ENCODE results near the gene NTF3. TPM values are rescaled to one million over a fixed set of nuclear protein-coding genes. Genes with fewer than 3 reads are reported as not detected.

NTF3 gene
- total RNA-seq, 1 donor from 2014 or later, result 2.9 TPM

DNA sequence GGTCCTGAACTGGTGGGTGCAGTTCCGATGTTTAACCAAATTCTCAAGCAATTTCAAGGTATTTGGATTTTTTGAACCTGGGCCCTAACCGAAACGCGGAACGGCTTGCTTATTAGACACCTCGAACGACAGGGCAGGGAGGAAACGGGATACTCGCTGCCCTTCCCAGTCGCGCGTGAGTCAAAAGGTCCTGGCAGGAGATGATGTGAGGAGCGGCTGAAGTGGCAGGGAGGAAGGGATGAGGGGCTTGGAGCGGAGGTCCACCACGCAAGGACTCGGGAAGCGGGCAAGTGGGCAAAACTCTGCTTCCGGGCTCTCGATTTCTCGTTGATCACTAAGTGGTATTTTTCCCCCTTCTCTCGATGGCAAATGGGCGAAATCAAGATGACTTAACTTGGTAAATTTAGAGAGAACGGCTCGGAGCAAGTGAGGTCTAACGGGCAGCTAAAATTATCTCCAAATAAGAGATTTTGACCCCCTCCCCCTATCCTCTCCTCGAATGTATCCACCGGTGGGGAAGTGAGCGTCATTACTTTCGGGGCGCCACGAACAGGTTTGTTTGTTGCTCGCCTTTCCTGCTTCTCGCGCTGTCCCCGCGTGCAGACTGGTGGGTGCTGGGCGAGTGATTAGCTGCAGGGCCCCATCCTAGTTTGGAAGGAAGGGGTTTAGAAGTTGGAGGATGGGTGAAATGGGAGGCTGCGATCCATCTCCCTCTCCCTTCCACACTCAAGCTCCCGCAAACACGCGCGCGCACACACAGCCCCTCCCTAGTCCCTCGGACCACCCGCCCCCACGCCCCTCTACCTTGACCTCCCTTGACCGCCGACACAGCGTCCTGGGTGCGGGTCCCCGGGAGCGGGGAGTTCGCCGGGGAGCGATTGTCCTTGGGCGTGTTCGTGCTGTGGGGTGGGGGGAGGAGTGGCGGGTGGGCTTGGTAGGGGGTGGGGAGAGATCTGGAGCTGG, 986 bp upstream of the NTF3 start:
- no peak for FAIRE-seq
- DNase-seq (ENCODE audit: low spot score in 2 of 2), result no peak

- no peak for DNase-seq (ENCODE audit: low spot score in 2 of 2)
- FAIRE-seq, result no peak
Observed at GRCh38 chr12:5433081-5433844, 1.4 kb downstream of the NTF3 start.

DNA sequence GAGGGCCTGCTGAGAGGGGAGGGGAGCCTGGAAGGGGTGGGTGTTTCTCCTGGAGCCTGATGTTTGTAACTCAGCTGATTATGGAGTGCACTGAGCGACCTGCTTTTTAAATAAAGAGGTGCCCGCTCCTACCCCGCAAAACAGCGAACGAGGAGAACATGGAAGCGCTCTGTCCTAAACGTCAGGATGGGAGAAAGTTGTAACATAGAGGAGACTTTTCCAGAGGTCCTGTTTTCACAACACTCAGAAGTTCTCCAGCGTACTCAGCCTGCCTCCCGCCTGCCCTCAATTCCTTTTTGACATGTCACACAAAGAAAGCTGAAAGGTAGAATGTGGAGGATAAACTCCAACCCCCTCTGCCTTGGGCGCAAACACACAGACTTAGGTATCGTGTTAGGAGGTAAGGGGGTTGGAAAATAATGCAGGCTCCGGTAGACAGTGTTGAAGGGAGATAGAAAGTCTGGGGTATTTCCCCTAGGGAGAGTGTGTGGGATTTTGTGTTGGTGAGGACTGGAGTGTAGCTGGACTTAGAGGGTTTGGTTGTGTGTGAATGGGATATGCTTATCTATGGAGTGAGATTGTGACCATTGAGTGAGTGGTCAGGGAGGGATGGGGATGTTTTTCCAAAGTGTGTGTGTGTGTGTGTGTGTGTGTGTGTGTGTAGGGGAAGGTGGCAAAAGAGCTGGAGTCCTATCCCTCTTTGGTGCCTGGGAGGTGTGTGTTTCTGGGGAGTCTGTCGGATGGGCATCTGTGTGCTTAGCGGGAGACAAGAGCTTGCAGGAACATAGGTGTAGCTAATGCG, 2.1 kb downstream of the NTF3 start:
- no peak for FAIRE-seq
- DNase-seq (ENCODE audit: low spot score in 2 of 2), result no peak

GRCh38 chr12:5434647-5435560, 3.0 kb downstream of the NTF3 start:
- FAIRE-seq, result no peak
- no peak for DNase-seq (ENCODE audit: low spot score in 2 of 2)

- no peak for FAIRE-seq
Observed at GRCh38 chr12:5437182-5437583, 5.3 kb downstream of the NTF3 start.

DNA sequence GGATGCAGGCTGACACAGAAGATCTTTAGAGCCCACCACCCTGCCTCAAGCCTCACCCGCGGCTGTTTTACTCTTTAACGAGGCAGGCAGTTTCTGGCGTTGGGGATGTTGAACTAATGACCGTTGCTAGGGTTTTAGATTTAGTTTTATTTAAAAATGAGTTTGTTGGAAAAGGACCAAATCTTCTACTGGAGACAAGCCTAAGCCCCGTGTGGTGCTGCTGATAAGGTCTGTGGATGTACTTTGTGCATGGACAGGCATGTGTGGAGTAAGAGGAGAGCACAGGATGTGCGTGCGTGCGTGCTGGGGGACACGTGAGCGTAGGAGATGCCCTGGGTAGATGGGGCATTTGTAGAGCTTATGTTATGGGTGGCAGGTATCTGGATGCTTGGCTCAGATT, 5.7 kb downstream of the NTF3 start:
- FAIRE-seq, result no peak
- DNase-seq (ENCODE audit: low spot score in 2 of 2), result no peak

More at GRCh38 chr12:5437182-5437583, 5.3 kb downstream of the NTF3 start:
- DNase-seq (ENCODE audit: low spot score in 2 of 2), result no peak

- FAIRE-seq, result no peak
Observed at GRCh38 chr12:5438671-5439200, 6.8 kb downstream of the NTF3 start.

DNA sequence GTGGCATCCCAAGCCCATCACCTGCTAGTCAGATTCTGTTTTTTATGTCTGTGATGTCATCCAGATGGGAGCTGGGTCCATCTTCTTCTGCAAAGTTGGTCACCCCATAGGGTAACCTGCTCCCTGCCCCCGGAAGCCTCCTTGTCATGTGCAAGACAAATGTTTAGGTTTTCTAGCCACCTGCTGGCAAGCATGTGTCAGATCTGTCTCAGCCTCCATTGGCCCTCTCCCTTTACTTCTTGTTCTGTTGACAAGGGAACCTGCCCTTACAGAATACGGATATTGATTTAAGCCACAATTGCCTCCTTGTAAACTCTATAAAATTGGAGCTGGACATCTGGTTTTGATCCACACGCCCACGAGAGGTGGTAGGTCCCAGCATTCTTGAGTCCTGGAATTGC, 7.5 kb downstream of the NTF3 start:
- FAIRE-seq (no peak), DNase-seq (ENCODE audit: low spot score in 2 of 2) (no peak)

More at GRCh38 chr12:5438671-5439200, 6.8 kb downstream of the NTF3 start:
- no peak for DNase-seq (ENCODE audit: low spot score in 2 of 2)

GRCh38 chr12:5439788-5440300, 7.9 kb downstream of the NTF3 start:
- DNase-seq (ENCODE audit: low spot score in 2 of 2) (no peak), FAIRE-seq (no peak)

DNA sequence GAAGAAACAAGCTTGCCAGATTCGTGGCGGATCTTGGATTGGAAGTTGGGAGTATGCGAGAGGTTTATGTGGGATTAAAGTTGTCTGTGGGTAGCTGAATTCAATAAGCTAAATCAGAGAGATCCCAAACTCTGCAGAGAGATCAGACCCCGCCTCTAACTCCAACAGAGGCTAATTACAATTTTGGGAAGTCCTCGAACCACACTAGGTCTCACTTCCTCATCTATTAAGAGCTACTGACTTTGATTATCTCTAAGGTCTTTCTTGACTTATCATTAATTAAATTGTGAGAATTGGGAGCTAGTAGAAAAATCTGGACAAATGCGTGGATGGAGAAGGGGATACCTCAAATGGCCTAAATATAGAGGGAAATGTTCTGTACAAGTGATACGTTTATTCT, 9.1 kb downstream of the NTF3 start:
- DNase-seq (ENCODE audit: low spot score in 2 of 2) (no peak), FAIRE-seq (no peak)

- no peak for FAIRE-seq
- DNase-seq (ENCODE audit: low spot score in 2 of 2), result no peak
Observed at GRCh38 chr12:5441497-5442236, 9.8 kb downstream of the NTF3 start.

- DNase-seq (ENCODE audit: low spot score in 2 of 2) (no peak), FAIRE-seq (no peak)
Observed at GRCh38 chr12:5442251-5443006, 10.5 kb downstream of the NTF3 start.

GRCh38 chr12:5444520-5444919, 12.6 kb downstream of the NTF3 start:
- DNase-seq (ENCODE audit: low spot score in 2 of 2) (no peak), FAIRE-seq (no peak)

DNA sequence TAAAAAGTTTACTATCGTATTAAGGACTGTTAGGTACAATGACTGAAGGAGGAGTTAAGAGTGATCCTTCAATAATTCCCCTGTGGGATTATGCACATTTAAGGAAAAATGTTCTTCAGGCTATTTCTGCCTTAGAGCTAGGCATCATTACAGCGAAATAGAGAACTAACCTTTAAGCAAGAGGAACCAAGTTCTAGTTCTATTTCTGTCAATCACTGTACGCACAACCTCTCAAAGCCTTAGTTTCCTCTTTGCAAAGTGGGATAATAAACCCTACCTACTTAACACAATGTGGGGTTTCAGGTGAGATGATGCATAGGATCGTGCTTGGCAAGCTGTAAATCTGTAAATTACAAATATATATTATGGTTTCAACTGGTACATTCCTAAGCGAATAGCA, 15.4 kb downstream of the NTF3 start:
- FAIRE-seq (no peak), DNase-seq (ENCODE audit: low spot score in 2 of 2) (no peak)

DNA sequence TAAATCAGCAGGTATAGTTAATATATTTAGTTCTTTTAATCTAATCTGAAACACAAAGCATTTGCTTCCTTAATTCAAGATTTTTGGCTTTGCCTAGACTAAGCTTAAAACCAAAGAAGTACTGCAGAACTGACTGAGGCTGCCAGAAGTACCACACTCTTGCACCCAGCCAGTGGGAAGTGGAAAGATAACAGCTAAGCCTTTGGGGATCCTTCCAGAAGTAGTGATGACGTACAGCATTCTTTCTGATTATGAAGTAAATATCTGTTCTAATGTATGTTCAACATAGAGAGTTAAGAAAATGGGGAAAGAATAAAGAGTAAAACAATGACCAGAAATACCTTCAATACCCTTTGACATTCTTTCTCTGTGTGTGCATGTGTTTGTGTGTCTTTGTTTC, 19.3 kb downstream of the NTF3 start:
- FAIRE-seq, result no peak
- DNase-seq (ENCODE audit: low spot score in 2 of 2), result no peak

DNA sequence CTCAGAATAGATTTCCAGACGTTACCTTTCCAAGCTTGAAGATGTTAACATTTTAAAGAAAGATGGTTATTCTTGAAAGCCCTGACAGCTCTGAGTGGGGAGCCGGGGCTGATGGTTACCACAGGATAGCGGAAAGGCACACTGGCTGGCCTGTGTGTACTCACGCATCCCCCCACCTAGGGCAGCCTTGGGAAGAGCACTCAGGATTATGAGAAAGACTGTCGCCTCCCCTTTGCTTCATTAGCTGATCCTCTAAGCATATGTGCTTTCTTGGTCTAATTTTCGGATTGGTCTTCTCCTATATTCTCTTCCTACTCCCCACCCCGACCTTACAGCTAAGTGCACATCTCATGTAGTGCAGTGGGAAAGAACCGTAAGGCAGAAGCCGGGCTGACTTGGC, 20.7 kb downstream of the NTF3 start:
- DNase-seq (ENCODE audit: low spot score in 2 of 2), result no peak
- FAIRE-seq, result no peak

DNA sequence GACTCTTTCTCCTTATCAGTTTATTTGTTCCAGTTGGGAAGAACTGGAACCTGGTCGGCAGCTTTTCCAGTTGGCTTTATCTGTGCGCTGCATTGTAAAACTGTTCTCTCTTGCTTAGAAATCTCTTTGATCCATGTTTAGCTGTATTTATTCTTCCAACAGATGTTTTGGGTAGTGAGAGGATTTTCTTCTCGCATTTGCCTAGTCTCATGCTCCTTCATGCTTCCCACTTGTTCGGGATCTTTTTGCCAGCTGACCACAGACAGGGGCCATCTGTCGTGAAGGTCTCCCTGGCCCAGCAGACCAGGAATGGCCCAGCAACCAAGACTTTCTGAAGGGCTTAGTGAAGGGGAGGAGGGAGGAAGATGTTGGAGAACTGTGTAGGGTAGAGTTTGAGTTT, 21.6 kb downstream of the NTF3 start:
- FAIRE-seq, result no peak
- no peak for DNase-seq (ENCODE audit: low spot score in 2 of 2)

DNA sequence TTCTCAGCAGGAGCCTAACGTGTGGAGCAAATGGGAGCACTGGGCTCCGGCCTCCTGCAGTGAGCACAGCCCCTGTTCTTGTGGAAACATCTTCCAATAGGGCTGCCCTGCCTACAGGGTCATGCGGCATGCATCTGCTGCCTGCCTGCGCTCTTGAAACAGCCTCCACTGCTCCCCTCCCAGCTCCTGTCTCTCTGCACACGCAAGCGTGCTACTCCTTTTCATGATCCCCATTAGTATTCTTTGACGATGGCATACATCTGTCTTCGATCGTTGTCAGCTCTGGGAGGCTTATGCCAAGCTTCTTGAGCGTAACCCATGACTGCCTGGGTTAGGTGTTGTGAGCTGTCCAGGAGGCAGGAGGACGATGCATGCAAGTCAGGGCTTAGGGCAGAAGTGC, 23.1 kb downstream of the NTF3 start:
- FAIRE-seq, result no peak

More for the DNA sequence above, 23.1 kb downstream of the NTF3 start:
- no peak for DNase-seq (ENCODE audit: low spot score in 2 of 2)

All from frontal cortex (tissue), 4 donors.